HG02970 (cell line): Measurements from ENCODE around the gene FHOD3.

Experiments used
- ATAC-seq: cut with Tn5 transposase; IDR thresholded peaks from one replicate; pipeline ENCODE4 v1.9.1; 2021; ENCODE audit warnings: mild to moderate bottlenecking, moderate library complexity, moderate number of reproducible peaks; ENCODE audit not compliant: unreplicated experiment, low FRiP score

The FHOD3 gene

GRCh38 chr18:36572135-36572856 is 274.8 kb downstream of the FHOD3 start:
- ATAC-seq = no peak

GRCh38 chr18:36576339-36576738 is 278.8 kb downstream of the FHOD3 start:
- no peak for ATAC-seq

GRCh38 chr18:36578871-36579710 is 281.6 kb downstream of the FHOD3 start:
- no peak for ATAC-seq

GRCh38 chr18:36580266-36580665 is 282.8 kb downstream of the FHOD3 start:
- no peak for ATAC-seq

- no peak for ATAC-seq
Measured at GRCh38 chr18:36580874-36581750, 283.6 kb downstream of the FHOD3 start.

- ATAC-seq = no peak
Measured at GRCh38 chr18:36582988-36583745, 285.7 kb downstream of the FHOD3 start.

GRCh38 chr18:36589857-36590543 is 292.5 kb downstream of the FHOD3 start:
- no peak for ATAC-seq

GRCh38 chr18:36590621-36591580 is 293.4 kb downstream of the FHOD3 start:
- no peak for ATAC-seq

- ATAC-seq = no peak
Measured at GRCh38 chr18:36592282-36592681, 294.8 kb downstream of the FHOD3 start.

- ATAC-seq = no peak
Measured at GRCh38 chr18:36593001-36593400, 295.5 kb downstream of the FHOD3 start.

GRCh38 chr18:36593641-36594040 is 296.1 kb downstream of the FHOD3 start:
- ATAC-seq = no peak

- ATAC-seq = no peak
Measured at GRCh38 chr18:36594621-36595020, 297.1 kb downstream of the FHOD3 start.

GRCh38 chr18:36595046-36595817 is 297.7 kb downstream of the FHOD3 start:
- no peak for ATAC-seq

- ATAC-seq = no peak
Measured at GRCh38 chr18:36595818-36596215, 298.3 kb downstream of the FHOD3 start.

- ATAC-seq = no peak
Measured at GRCh38 chr18:36597636-36598035, 300.1 kb downstream of the FHOD3 start.

- no peak for ATAC-seq
Measured at GRCh38 chr18:36600548-36600947, 303.0 kb downstream of the FHOD3 start.

- no peak for ATAC-seq
Measured at GRCh38 chr18:36601316-36601715, 303.8 kb downstream of the FHOD3 start.

GRCh38 chr18:36602071-36602470 is 304.6 kb downstream of the FHOD3 start:
- ATAC-seq = no peak
